C4-2B (cell line): ENCODE results near the gene FBRS.
A peak's percentile ranks its signal among the peaks of the same experiment; 100 is the strongest.
"Not testable (repeated sequence)": the region's sequence is repeated elsewhere in the genome, so short reads cannot be mapped to it uniquely, and the experiment has no call there.

Experiments used
- H3K27ac ChIP-seq: fragments of 450-650 bp; 2 replicates; pipeline ENCODE4 v1.5.1; 2017
- ZFX ChIP-seq: fragments of 450-650 bp; IDR thresholded peaks from 2 replicates; pipeline ENCODE4 v1.6.1; 2017
- TF ChIP-seq, protein P1 (sequence below): fragments of 450-650 bp; conservative IDR thresholded peaks from 2 replicates; pipeline ENCODE4 v1.5.1; 2017; ENCODE audit warnings: mild to moderate bottlenecking

FBRS gene

GRCh38 chr16:30633526-30633925 is 24.7 kb upstream of the FBRS start:
- TF ChIP-seq, protein P1, sequence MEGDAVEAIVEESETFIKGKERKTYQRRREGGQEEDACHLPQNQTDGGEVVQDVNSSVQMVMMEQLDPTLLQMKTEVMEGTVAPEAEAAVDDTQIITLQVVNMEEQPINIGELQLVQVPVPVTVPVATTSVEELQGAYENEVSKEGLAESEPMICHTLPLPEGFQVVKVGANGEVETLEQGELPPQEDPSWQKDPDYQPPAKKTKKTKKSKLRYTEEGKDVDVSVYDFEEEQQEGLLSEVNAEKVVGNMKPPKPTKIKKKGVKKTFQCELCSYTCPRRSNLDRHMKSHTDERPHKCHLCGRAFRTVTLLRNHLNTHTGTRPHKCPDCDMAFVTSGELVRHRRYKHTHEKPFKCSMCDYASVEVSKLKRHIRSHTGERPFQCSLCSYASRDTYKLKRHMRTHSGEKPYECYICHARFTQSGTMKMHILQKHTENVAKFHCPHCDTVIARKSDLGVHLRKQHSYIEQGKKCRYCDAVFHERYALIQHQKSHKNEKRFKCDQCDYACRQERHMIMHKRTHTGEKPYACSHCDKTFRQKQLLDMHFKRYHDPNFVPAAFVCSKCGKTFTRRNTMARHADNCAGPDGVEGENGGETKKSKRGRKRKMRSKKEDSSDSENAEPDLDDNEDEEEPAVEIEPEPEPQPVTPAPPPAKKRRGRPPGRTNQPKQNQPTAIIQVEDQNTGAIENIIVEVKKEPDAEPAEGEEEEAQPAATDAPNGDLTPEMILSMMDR, result no peak
- no peak for TF ChIP-seq ZFX
- peak overlapping the region; percentile 83 for H3K27ac ChIP-seq

- no peak overlapping the region for H3K27ac ChIP-seq
- TF ChIP-seq, protein P1, result no peak
- no peak for TF ChIP-seq ZFX
These were observed 21.6 kb upstream of the FBRS start for GRCh38 chr16:30636599-30636998.

GRCh38 chr16:30637139-30637538 is 21.1 kb upstream of the FBRS start:
- H3K27ac ChIP-seq, result not testable (repeated sequence)

GRCh38 chr16:30637944-30638343 is 20.3 kb upstream of the FBRS start:
- no peak overlapping the region for H3K27ac ChIP-seq
- TF ChIP-seq, protein P1, result peak; percentile 75
- TF ChIP-seq ZFX, result no peak

- no peak for TF ChIP-seq ZFX
- TF ChIP-seq, protein P1, result no peak
- H3K27ac ChIP-seq, result no peak overlapping the region
These were observed 16.8 kb upstream of the FBRS start for GRCh38 chr16:30641378-30641982.

GRCh38 chr16:30644334-30644830 is 13.8 kb upstream of the FBRS start:
- TF ChIP-seq, protein P1, result no peak
- TF ChIP-seq ZFX, result no peak

GRCh38 chr16:30645727-30646126 is 12.5 kb upstream of the FBRS start:
- no peak overlapping the region for H3K27ac ChIP-seq
- no peak for TF ChIP-seq ZFX
- TF ChIP-seq, protein P1, result no peak

More at GRCh38 chr16:30644334-30644830, 13.8 kb upstream of the FBRS start:
- H3K27ac ChIP-seq, result no peak overlapping the region

- TF ChIP-seq, protein P1, result no peak
- no peak for TF ChIP-seq ZFX
- H3K27ac ChIP-seq, result no peak overlapping the region
These were observed 11.0 kb upstream of the FBRS start for GRCh38 chr16:30647274-30647571.
